HG03196 (cell line): ENCODE measurements around the gene TNFRSF21.
"Not testable (repeated sequence)": the region's sequence is repeated elsewhere in the genome, so short reads cannot be mapped to it uniquely, and the experiment has no call there.

Experiments used
- ATAC-seq: cut with Tn5 transposase; IDR thresholded peaks from one replicate; pipeline ENCODE4 v1.9.1; 2021; ENCODE audit not compliant: unreplicated experiment

Gene TNFRSF21, protein sequence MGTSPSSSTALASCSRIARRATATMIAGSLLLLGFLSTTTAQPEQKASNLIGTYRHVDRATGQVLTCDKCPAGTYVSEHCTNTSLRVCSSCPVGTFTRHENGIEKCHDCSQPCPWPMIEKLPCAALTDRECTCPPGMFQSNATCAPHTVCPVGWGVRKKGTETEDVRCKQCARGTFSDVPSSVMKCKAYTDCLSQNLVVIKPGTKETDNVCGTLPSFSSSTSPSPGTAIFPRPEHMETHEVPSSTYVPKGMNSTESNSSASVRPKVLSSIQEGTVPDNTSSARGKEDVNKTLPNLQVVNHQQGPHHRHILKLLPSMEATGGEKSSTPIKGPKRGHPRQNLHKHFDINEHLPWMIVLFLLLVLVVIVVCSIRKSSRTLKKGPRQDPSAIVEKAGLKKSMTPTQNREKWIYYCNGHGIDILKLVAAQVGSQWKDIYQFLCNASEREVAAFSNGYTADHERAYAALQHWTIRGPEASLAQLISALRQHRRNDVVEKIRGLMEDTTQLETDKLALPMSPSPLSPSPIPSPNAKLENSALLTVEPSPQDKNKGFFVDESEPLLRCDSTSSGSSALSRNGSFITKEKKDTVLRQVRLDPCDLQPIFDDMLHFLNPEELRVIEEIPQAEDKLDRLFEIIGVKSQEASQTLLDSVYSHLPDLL

GRCh38 chr6:47309291-47310130 lies at the start of gene TNFRSF21:
Gene TNFRSF21 (minus strand): TSS chr6:47309905. CDS start chr6:47309511, 394 bp downstream.
- ATAC-seq: peak; percentile 99

DNA sequence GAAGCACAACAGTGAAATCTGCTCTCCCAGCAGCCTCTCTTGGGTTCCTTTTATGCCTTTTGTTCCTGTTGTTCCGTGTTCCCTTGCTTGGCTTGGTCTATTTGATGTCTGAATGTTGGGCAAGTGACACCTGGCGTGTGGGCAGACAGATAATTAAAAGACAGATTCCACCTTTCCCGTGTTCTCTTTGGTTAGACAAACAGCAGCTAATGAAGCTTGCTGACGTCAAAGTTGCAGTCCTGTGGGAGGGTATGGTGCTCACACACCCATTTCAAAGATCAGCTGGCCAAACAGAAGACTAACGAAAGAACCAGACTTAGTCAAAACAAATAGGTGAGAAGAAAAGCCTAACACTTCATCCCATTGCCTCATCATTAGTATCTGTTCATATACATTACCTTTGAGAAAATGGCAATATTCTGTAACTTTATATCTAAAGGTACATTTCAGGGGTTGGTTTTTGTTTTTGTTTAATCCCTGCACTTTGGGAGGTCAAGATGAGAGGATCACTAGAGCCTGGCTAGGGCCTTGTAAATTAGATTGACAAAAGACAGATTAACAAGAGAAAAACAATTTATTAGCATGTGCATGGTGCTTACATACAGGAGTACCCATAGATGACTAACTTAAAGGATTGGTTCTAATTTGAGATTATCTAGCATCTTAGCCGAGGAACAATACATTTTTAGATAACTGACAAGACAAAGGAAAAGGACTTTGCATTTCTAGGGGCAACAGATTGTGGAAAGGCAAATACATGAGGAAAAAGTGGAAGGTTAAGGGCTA lies 48.9 kb upstream of the TNFRSF21 start:
- no peak for ATAC-seq

DNA sequence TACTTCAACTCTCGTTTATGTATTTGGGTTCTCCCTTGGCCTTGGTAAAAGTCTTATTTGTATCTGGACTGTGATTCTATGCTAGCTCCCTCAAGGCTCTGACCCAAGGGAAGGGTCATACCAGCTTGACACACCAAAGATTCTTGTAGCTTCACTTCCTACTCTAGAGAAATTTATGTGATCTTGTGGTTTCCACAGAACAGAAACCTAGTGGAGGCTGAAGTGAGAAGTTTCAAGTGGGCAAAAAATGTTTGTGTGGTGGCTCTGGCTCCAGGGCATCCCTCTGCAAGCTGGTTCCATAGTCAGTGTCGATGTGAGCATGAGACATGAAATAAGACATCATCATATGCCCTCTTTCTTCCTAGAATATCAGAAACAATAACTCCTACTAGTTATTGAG lies 48.1 kb upstream of the TNFRSF21 start:
- peak; percentile 72 for ATAC-seq

- no peak for ATAC-seq
These were observed 45.8 kb upstream of the TNFRSF21 start for GRCh38 chr6:47355496-47355895.

DNA sequence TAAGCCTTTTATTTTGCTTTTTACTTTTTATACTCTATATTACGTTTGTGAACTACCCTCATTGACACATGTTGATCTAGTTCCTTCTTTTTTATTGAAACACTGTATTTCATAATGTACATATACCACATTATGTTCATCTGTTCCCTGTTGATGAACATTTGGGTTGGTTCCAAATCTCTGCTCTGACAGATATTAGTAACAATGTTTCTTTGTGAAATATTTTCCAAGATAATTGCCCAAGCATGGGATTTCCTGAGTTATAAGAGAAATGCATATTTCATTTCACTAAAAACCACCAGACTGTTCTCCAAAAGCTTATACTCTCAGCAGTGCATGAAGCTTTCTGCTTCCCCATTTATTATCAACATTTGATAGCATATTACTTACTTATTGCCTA lies 44.2 kb upstream of the TNFRSF21 start:
- no peak for ATAC-seq

DNA sequence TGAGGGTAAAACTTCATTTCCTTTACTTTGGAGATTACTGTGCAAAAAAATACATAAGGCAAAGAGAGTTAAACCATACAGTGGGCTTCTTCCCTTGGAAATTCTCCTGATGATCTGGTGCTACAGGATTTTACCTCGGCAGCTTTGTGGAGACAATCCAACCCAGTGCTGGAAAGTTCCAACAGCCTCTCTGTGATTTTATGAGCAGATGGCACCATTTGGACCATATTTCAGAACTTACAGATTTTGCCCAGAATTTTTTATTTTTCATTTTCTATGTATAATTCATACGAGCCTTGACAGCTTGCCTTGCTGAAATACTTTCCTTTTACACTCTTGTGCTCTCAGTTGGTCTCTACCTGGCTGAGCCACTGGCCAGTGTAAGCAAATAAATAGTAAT lies 43.3 kb upstream of the TNFRSF21 start:
- no peak for ATAC-seq

GRCh38 chr6:47352194-47352920 lies 42.7 kb upstream of the TNFRSF21 start:
- ATAC-seq: no peak

DNA sequence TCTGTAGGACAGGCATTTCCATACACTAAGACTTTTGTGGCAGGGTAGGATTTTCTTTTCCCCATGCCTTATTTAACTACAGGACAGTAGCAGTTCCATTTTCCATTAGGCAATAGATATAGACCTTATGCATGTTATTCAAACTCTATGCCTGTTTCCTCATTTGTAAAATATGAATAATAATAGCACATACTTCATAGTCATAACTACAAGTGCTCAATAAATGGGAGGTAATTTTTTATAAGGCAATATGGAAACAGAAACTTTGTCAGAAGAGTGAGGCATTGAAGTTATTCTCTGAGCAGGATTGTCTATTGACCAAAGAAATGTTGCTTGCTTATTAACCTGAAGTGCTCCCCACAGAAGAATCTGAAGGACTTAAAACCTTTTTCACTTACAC lies 41.9 kb upstream of the TNFRSF21 start:
- no peak for ATAC-seq

DNA sequence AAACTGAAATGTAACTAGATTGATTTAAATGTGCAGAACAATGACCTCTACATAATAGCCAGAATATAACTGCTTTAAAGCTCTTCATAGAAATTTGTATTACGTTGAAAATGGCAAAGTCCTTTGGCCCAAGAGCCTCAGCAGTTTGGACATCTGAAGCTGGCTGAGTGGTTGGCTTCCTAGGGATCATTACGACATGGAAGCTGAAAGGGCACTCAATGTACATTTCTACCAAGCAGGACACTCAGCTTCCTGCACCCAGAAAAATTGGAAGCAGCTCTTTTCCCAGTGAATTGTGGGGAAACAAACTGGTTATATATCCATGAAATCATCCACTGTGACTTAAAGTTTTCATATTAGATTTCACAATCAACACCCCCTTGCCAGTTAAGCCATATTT lies 40.2 kb upstream of the TNFRSF21 start:
- no peak for ATAC-seq

DNA sequence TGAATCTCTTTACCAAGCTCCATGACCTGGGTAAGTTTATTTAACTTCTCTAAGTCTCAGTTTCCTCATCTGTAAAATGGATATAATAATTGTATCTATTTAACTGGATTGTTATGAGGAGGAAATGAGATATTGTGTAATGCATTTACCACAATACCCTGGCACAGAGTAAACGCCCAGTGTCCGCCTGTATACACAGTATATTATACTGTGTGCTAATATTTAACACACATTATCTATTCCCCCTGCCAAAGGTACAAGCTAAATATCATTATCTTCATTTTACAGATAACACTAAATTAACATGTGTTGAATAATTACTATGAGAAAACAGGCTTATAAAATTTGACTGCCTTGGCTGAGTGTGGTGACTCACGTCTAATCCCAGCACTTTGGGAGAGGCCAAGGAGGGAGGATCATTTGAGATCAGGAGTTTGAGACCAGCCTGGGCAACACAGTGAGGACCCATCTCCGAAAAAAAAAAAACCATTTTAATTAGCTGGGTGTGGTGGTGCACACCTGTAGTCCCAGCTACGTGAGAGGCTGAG lies 38.7 kb upstream of the TNFRSF21 start:
- no peak for ATAC-seq

DNA sequence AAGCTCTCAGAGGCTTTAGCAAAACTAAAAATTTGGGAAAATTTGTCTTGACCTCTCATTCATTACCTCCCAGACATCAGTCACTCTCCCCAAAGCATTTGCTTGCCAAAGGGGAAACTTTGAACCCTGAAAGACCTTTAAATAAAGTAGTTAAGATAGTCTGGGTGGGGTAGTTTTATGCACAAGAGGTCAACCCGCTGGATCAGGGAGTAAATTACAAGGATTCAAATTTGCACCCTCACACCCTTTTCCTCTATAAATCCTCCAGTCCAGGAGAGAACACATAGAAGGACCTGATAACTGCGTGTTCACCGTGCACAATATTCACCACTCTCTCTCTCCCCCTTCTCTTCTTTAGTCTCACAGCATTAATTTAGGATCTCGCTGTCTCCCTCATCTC lies 36.1 kb upstream of the TNFRSF21 start:
- no peak for ATAC-seq

DNA sequence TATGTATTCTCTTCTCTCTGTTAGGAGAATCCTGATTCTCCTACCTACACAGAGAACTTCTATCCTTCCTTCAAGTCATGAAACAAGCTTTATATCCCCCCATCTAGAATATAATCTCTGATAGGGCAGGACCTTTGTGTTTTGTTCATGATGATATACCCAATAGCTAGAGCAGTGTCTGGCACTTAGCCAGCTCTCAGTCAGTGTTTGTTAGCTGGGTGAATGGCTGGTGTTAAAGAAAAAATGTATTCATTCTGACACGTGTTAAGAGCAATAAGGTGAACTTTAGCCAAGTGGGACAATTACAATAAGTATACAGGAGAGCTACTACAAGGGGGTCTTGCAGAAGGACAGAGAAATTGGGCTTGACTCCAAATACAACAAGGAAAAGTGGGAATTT lies 34.3 kb upstream of the TNFRSF21 start:
- no peak for ATAC-seq

DNA sequence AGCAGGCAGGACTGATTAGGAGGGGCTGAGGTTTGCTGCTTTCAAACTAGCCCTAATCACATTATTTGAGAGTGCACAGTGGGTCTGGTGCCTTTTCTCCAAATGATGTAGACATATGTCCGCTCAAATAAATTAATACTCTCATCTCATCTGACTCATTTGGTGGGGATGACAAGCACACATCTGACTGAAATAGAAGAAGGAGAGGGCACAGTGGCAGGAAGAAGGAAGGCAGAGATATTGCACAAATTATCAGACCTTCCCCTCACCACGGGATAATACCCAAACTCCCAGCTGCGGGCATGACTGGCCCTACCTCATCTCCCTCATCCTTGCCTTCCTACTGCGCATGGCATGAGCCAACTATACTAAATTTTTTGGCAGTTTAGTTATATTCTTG lies 33.9 kb upstream of the TNFRSF21 start:
- no peak for ATAC-seq

DNA sequence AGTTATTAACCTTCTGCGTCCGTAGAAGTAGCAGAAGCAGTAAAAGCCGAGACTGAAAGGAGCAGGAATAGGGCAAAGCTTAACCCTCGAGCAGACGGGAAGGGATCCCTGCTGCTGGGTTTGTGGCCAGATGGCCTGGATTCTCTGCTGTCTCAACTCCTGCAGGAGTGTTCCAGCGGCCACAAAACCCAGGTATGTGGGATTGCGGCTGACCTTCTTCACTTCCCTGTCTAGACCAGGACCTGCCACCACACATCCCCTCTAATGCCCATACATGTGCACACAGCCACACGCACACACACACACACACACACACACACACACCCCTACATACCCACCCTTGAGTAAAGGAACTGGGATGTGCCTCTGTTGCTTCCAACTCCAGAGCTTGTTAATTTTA lies 33.1 kb upstream of the TNFRSF21 start:
- no peak for ATAC-seq

DNA sequence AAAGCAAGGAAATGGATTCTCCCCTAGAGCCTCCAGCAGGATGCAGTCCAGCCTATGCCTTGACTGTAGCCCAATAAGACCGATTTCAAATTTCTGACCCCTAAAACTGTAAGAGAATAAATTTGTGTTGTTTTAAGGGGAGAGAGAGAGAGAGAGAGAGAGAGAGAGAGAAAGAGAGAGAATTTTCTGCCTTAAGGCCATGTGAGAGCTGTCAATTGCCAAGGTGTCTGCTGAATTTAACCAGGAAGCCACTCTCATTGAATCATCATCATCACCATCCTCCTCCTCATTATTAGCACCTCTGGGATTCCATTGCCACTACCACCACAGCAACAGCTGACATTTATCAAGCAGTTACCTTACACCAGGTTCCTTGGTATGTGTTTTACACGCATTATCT lies 27.8 kb upstream of the TNFRSF21 start:
- ATAC-seq: no peak

DNA sequence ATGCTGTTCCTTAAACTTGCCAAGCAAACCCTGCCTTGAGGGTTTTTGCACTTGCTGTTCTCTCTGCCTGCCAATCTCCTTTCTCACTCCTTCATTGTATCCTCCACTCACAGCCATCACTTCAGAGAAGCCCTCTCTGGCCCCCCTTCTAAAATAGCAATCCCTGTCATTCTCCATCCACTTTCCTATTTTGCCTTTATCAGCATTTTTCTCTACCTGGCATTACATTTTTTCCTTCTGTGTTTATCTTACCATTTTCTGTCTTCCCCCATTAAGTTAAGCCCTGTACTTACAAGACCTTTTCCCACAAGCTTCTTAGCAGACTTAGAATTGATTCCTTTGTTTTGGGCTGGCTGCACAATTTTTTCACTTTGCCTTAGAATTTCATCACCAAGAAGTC lies 26.6 kb upstream of the TNFRSF21 start:
- no peak for ATAC-seq

- peak; percentile 67 for ATAC-seq
These were observed 25.8 kb upstream of the TNFRSF21 start for GRCh38 chr6:47335466-47335865.

DNA sequence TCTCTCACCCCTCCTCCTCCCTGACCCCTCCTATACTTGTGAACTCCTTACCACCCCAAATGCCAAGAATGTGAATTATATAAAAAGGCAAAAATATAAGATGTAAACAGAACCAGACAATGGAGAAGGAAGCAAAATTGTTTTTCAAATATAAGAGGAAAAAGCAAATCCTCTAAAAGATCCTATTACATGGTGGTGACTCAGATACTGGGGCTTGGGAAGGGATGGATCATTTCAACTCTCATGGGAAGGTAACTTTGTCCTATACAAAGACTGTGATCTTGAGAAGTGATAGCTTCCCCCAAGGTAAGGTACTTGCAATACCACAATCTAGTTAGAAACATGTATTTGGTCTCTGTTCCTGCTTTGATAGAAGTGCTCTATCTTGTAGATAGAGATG lies 24.6 kb upstream of the TNFRSF21 start:
- no peak for ATAC-seq

DNA sequence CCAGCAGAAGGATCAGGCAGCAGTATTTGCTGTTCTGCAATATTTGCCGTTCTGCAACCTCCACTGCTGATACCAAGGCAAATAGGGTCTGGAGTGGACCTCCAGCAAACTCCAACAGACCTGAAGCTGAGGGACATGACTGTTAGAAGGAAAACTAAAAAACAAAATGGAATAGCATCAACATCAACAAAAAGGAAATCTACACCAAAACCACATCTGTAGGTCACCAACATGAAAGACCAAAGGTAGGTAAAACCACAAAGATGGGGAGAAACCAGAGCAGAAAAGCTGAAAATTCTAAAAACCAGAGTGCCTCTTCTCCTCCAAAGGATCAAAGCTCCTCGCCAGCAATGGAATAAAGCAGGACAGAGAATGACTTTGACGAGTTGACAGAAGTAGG lies 18.9 kb upstream of the TNFRSF21 start:
- ATAC-seq: not testable (repeated sequence)

GRCh38 chr6:47328139-47328538 lies 18.4 kb upstream of the TNFRSF21 start:
- ATAC-seq: not testable (repeated sequence)
